NCI-H524 (cell line): ENCODE measurements around the gene KIAA0753.

Experiments used
- DNase-seq, 2 experiments: peaks; one replicate each; lab custom pipeline; 2025; lab: John Stamatoyannopoulos, UW

The KIAA0753 gene

GRCh38 chr17:6569370-6570285 lies 70.9 kb downstream of the KIAA0753 start:
- DNase-seq = no peak

GRCh38 chr17:6568184-6568758 lies 72.2 kb downstream of the KIAA0753 start:
- DNase-seq = no peak

GRCh38 chr17:6567528-6568183 lies 72.9 kb downstream of the KIAA0753 start:
- no peak for DNase-seq

GRCh38 chr17:6561446-6561845 lies 79.1 kb downstream of the KIAA0753 start:
- DNase-seq = no peak

- DNase-seq = no peak
These were observed 80.0 kb downstream of the KIAA0753 start for GRCh38 chr17:6560496-6560895.

- DNase-seq = no peak
These were observed 80.7 kb downstream of the KIAA0753 start for GRCh38 chr17:6559753-6560215.

- DNase-seq = no peak
These were observed 81.4 kb downstream of the KIAA0753 start for GRCh38 chr17:6558932-6559752.

GRCh38 chr17:6558276-6558675 lies 82.2 kb downstream of the KIAA0753 start:
- DNase-seq = no peak

- no peak for DNase-seq
These were observed 83.5 kb downstream of the KIAA0753 start for GRCh38 chr17:6557040-6557438.

GRCh38 chr17:6556121-6557039 lies 84.1 kb downstream of the KIAA0753 start, which contains the start of gene PITPNM3:
TSS of gene PITPNM3 (minus strand) at chr17:6556555. CDS start at chr17:6556406, 149 bp downstream.
- no peak for DNase-seq

- DNase-seq = peak in 1 of 2 experiments; percentile 15
These were observed 85.0 kb downstream of the KIAA0753 start for GRCh38 chr17:6555331-6556120.

- DNase-seq = no peak
These were observed 85.6 kb downstream of the KIAA0753 start for GRCh38 chr17:6554871-6555330.

GRCh38 chr17:6554342-6554741 lies 86.2 kb downstream of the KIAA0753 start:
- DNase-seq = no peak

- DNase-seq = no peak
These were observed 88.5 kb downstream of the KIAA0753 start for GRCh38 chr17:6551869-6552531.

- DNase-seq = no peak
These were observed 89.2 kb downstream of the KIAA0753 start for GRCh38 chr17:6551356-6551755.

GRCh38 chr17:6549384-6550036 lies 91.0 kb downstream of the KIAA0753 start:
- DNase-seq = no peak

- DNase-seq = no peak
These were observed 91.8 kb downstream of the KIAA0753 start for GRCh38 chr17:6548578-6549330.

GRCh38 chr17:6548034-6548433 lies 92.5 kb downstream of the KIAA0753 start:
- DNase-seq = no peak
